Uterus (tissue), 2 donors: ENCODE results near the gene GTF2I.

ENCODE experiments used
- CTCF ChIP-seq, 4 experiments: fragments of 200-600 bp in 2 of 4; fragments of 450-650 bp in 2 of 4; sonication (generic) in 2 of 4; IDR thresholded peaks; one replicate each; pipeline ENCODE4 v1.5.1; 2016 to 2019; ENCODE audit warnings: antibody characterized with exemption in 4 of 4, mild to moderate bottlenecking in 2 of 4, moderate library complexity in 1 of 4
- POLR2A ChIP-seq, 2 donors: fragments of 450-650 bp; IDR thresholded peaks; one replicate each; pipeline ENCODE4 v1.6.1; 2016; ENCODE audit warnings: antibody characterized with exemption in 2 of 2, mild to moderate bottlenecking in 1 of 2, moderate library complexity in 1 of 2

DNA sequence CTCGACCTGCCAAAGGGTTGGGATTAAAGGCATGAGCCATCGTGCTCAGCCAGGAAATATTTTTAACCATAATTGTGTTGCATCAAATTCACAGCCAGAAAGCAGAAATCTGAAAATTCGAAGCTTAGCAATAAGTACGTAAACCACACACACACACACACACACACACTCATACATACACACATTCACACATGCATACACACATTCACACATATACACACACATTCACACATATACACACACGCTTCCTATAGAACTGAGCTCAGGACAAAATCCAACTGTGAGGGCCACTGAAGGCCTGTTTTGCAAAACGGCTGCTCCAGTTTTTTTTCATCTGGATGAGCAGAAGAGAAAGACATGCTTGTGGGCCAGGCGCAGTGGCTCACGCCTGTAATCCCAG is 25.0 kb upstream of the GTF2I start:
- TF ChIP-seq CTCF (IDR thresholded peaks at IDR 0.05) (no peak), POLR2A (IDR thresholded peaks at IDR 0.05) (no peak)
